HG02642 (cell line): ENCODE measurements around the gene C15orf62.

Source experiments
- ATAC-seq: cut with Tn5 transposase; IDR thresholded peaks from one replicate; pipeline ENCODE4 v1.9.1; 2021; ENCODE audit warnings: mild to moderate bottlenecking; ENCODE audit not compliant: unreplicated experiment, poor library complexity

Gene C15orf62

DNA sequence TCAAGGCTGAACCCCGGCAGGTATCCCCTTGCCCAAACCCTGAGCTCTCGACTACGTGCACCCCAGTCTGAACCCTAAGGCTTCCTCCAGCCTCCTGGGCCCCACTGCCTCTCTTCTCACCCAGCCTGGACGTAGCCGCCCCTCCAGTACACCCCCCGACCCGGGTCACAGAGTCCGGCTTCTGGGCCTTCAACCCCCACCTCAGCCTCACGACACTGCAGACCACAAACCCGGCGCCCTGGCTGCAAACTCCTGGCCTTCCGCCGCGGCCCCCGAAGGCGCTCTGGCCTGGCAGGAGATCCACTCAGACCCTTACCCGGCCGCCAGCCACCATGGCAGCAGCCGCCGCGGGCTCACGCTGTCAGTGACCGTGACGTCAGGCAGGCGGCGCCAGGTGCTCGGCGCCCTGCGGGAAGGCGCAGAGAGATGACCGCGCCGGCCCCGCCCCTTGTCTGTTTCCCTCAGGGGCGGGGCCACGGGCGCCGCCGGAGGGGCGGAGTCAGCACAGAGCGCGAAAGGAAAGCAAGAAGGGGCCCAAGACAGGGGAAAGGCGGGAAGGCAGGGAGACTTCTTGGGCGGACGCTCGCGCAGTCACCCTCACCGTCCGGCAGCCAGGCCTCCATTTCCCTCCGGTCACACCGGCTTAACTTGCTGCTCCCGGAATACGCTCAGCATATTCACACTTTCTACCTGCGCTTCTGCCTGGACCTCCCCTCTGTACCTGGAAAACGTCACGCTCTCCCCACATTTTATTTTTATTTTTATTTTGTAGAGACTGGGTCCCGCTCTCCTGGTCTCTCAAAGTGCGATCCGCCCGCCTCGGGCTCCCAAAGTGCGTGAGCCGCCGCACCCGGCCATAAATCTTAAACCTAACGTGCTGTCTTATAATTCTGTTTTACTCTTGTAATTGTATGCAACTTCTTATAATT lies 14.6 kb upstream of the C15orf62 start, which contains the start of gene RMDN3:
Gene RMDN3, minus strand, starts transcription at position 372 of the 929 bp plus-strand sequence. CDS start 471 bp downstream, outside the sequence.
- peak; percentile 92 for ATAC-seq

DNA sequence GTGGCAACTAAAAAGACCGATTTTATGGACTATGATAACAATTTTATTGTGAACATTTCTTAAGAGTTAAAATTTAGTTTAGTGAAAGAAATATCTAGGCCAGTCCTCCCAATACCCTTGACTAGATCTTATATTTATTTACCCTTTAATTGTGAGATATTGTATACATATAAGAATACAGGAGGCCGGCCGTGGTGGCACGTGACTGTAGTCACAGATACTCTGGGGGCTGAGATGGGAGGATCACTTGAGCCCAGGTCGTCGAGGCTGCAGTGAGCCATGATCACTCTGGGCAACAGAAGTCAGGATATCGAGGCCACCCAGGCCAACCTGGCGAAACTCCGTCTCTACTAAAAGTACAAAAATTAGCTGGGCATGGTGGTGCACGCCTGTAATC lies 14.0 kb upstream of the C15orf62 start:
- no peak for ATAC-seq

DNA sequence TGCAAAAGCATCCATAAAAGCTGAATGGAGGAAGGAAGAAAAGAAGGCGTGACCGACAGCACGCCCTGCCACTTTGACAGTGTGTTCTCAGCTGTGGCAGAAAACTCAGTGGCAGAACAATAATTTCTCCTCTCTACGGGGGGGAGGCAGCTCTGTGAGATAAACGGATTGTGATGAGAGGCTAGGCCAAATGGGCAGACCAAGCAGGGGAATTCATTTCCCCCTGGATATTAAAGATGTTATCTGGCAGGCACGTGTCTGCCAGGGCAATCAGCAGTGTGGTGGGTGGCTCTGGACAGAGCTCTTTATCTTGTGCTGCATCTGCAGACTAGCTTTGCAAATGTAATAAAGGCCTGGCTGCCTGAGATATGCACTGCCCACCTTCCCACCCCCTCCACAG lies 12.8 kb upstream of the C15orf62 start:
- no peak for ATAC-seq

DNA sequence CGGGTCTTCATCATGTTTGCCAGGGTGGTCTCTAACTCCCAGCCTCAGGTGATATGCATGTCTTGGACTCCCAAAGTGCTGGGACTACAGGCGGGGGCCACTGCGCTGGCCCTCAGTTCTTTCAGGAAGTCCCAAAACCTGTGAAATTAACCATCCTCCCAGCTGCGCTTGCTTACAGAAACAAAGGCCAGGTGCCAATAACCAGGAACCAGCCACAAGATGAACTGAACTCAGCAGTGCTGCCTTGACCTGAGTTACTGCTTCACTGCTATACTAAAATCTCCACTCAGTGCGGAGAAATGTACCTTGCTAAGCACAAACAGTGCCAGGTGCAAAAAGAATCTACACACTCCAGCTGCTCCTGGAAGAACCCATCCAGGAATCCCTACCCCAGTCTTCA lies 9.8 kb upstream of the C15orf62 start:
- no peak for ATAC-seq

DNA sequence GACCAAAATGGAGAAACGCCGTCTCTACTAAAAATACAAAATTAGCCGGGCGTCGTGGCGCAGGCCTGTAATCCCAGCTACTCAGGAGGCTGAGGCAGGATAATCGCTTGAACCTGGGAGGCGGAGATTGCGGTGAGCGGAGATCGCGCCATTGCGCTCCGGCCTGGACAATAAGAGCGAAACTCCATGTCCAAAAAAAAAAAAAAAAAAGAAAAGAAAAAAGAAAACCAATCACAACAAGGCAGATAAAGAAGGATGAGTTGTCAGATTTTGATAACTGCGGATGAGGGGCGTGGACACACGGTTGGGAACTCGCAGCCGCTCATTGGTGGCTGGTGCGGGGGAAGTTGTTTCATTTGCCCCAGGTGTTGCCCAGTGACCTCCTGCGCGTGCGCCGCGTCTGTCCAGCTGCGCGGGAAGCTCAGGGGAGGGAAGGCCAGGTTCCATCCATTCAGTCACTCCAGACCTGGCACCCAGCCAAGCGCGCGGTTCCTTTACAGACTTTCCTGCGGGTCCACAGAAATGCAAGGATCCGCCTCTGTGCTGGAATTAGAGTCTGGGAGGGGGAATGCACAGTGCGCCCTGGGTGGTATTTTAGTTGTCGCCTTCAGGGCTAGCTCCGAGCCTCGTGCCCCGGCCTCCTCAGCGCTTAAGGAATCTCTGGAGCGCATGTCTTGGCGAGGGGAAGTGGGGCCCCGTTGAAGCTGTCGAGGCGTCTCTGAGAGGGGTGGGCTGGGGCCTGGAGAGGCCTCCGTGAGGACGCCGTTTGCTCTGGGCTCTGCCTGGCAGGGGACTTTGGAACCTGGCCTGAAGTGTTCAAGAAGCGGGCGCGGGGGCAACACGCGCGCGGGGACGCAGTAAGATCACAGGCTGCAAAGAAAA lies 6.6 kb upstream of the C15orf62 start:
- ATAC-seq: peak; percentile 3

DNA sequence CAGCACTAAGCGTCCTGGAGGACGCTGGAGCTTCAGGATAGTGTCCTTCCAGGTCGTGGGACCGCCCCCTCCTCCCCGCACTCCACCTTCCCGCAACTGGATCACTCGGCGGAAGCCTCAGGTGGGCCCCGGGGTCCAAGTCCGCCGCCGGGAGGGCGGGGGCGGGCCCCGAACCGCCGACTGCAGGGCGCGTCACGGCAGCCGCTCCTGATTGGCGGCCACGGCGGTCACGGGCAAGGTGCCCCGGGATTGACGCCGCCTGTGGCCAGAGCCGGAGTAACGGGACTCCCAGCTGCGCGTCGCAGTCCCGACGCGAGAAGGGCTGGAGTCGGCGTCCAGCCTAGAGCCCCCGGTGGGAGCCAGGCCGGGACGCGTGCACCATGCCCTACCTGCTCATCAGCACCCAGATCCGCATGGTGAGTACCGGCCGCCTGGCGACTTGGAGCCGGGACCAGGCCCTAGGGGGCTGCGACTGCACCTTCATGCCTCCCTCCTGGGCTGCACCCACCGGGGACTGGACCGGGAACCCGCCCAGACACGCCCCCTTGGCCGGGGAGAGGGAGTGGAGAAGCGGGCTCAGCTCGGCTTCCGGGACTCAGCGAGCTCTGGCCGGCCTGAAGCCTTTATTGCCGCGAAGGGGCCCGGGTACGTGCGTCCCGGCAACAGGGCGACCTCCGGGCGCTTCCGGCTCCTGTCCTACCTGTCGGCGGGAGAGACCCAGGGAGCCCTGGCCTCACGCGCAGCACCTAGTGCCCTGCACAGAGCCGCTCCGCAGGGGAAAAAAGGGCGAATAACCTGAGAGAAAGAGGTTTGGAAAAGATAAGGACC lies 5.8 kb upstream of the C15orf62 start, which contains the start of gene GCHFR:
Gene GCHFR, plus strand, starts transcription at position 268 of the 828 bp plus-strand sequence. Its CDS starts 113 bp downstream, at position 381.
- ATAC-seq: peak; percentile 58

DNA sequence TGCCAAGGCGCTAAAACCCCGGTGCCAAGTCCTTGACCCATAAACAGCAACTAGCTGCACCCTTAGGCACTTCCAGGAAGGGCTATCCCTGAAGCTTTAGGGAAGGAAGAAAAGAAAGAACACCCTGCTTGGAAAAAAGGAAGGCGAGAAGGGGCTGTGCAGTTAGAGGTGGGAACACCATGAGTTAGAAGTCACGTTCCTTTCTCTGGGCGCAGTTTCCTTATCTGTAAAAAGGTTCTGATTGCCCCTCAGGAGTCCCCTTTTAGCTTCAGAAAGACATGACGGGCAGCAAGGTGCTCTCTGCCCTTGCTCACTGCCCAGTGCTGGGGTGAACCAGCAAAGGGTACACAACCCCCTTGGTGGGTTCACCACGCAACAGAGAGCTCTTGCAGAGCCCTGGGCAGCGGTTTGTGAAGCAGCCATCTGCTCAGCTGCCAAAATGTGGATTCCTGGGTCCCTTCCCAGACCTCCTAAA lies 5.1 kb upstream of the C15orf62 start:
- ATAC-seq: no peak

DNA sequence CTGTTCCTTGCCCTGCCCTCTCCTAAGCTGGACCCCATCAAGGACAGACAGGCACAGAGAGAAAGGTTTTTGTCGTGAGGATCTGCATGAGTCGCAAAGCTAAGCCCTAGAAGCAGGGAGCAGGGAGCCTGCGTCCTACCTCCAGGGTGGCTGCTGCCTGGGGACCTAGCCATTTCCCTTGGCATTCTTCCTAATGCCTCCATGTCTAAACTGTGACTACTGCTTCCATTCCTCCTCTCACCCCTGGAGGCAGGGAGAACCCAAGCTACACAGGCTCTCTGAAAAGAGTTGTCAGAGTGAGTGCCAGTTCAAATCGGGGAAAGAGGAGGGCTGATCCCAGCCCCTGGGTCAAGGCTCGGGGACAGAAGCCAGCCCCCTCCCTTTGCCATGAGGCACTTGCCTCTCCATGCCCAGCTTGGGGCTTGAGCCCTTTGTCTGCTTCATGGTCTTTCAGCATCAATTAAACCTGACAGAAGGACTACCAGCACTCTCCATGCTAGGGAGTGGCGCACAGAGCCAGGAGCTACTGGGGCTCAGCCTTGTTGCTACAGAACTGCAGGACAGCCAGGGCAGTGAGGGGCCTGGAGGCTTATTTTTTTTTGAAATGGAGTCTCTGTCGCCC lies 3.5 kb upstream of the C15orf62 start:
- no peak for ATAC-seq

DNA sequence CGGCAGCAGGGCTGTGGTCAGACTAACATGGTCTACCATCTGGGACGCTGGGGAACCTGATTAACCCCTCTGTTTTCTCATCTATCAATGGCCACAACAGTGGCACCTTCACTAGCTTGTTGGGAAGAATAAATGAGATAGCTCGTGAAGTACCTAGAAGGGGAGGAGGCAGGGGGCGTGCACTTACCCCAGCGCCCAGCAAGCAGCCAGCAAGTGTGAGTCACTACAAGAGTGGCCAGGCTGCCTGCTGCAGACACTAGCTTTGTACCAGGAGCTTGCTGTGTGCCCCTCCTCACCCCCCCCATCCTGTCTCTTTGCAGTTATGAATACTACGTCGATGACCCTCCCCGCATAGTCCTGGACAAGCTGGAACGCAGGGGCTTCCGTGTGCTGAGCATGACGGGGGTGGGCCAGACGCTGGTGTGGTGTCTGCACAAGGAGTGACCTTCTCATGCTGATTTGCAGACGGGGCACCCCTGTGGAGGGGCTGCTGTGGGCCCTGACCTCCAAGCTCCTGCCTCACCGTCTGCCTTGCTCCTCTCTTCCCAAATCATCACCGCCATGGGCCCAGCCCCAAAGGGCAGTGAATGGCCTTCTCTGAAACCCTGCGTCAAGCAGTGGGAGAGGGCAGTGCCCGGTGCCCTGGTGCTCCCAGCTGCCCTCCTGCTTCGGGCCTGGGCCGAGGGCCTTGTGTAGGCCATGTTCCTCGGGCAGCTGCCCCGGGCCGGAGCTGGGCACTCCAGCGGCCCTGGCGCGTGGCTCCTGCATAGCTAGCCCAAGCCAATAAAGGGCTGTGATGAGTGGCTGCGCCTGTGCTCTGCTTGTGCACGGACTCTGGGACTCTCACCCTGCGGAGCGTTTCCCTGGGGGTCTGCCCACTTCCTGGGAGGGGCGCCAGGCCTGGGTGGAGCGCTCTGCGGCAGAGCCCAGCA lies 2.6 kb upstream of the C15orf62 start:
- ATAC-seq: no peak

DNA sequence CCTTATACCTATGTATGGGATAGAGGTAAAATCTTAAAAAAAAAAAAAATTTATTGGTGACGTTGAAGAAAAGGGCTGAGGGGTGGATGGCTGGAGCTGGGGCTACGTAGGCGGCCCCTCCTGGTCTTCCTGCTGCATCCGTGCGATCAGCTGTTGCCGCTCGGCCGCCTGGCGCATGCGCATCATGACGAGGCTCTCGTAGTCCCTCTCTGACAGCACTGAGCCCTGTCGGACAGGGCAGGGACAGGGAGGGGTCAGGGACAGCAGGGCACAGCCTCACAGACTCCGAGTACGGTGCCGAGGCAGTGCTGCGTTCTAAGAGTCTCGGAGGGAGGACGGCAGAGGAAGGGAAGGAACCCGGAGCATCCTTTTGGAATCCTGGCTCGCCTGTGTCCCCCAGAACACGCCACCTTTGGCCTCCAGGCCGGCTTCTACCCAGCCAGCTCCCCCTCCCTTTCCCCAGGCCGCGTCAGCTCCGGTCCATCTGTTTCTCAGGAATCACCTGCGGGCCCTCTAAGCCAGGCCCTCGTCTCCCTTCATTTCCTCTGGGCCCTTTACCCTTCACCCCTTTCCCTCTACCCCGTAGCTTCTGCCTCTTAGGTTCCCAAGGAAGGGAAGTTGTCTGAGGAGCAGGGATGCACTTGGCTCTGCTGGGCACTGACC lies 1.8 kb upstream of the C15orf62 start:
- no peak for ATAC-seq

DNA sequence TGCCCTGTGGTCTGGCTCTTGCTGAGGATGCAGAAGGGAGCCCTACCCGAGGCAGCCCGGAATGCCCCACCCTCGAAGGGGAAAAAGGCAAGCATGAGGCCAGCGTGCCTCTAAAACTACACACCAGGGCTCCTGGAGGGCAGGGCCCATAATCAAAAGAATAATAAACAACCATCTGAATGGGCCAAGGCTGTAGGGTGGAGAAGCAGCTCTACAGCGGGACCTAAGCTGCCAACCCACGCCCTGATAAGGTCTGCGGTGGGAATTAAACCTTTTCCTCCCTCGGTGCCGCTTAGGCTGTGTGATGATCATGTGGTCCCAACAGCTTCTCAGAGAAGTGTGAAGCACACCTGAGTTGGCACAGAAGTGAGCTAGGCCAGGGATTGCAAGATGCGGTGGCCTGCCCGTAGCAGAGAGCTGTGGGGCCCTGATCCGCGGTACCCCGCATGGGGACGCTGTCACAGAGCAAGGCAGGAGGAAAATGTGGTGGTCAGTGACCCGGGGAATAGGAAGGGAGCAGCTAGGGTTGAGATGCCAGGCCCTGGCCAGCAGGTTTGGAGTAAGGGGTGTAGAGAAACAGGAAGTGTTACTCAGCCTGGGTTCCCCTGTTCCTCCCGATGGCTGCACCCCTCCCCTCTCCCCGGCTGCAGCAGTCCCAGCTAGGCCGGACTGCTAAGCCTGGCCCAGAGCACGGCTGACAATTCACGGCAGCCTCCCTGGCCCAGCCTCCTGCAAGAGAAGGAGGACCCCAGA lies 1.1 kb upstream of the C15orf62 start:
- peak; percentile 6 for ATAC-seq

DNA sequence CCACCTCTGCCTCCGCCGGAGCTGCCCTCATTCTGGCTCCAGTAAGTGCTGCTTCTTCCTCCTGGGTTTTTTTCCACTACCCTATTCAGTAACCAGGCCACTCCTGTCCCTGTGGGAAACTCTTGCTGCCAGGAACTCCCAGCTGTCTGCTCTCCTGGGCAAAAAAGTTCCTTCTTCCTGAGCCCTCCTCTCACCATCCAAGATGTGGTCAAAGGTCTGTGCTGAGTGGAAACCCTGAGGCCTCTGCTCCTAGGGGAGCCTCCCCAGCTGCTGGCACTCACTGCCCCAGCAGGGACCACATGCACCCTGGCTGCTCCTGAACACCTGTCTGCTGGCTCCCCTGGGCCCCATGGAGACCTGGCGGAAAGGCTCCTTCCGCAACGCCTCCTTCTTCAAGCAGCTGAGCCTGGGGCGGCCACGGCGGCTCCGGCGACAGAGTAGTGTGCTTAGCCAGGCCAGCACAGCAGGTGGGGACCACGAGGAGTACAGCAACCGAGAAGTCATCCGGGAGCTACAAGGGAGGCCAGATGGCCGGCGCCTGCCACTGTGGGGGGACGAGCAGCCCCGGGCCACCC lies 454 bp downstream of the C15orf62 start:
- ATAC-seq: peak; percentile 7

DNA sequence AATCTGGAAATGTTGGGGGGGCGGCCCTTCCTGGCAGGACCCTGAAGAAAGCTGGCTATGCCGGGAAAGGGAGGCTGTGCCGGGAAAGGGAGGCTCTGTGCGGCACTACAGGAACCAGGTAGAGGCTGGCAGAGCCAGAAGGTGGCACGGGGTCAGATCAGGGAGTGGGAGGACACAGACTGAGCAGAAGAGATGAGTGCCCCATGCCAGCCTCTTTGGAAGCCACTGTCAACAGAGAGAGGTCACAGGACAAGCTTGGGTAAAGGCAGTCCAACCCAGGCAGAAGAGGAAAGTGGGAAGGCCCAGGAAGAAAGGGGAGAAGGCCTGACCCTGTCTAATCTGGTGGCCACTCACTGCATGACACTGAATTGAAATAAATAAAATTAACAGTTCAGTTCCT lies 1.5 kb downstream of the C15orf62 start:
- no peak for ATAC-seq

DNA sequence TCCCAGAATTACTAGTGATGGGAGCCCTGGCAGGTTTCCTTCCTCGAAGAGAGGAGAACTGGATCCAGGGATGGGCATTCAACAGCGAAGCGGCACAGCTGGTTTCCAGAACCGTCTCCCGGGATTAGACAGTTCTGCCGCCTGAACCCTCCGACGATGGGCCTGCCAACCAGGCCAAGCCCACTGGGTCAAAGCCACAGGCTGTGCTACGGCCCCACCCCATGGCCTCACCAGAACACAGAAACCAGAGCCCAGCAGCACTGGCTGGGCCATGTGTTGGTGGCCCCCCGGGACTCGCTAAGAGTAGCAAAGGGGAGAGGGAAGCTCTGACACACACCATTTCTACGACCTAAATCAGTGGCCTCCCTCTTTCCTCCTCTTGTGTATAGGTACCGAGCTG lies 2.2 kb downstream of the C15orf62 start:
- no peak for ATAC-seq

DNA sequence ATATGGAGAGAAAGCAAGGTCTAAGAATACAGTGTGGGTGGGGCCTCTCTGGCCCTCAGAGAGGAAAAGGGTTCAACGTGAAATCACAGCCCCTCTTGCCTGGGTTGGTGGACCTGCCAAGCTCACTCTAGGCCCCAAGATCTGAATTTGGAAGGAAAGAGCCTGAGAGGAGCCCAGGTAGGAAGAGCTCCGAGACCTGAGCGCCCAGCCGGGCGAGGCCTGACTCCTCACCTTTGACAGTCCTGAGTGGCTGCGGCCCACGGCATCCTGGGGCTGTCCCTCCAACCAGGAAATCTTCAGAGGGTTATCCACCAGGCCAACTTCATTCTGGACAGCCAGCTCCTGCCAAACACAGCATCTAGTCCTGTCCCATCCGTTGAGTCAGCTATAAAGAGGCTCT lies 3.7 kb downstream of the C15orf62 start:
- ATAC-seq: no peak

DNA sequence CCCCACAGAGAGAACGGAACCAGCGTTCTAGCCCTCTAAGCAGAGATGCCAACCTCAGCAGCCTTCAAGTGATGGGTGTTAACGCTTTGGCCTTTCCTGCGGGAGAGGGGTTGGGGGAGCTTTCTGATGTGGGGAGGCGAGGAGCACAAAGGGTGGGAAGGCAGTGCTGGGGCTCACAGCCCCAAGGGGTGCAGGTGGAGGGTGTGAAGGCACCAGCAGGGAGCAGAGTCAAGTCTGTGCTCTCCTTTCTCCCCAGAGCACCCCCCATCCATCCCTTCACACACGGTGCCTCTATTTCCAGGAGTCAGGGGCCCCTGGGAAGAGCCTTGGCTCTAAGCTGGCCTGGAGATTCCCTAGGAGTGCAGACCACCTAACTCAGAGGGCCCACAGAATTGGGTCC lies 4.1 kb downstream of the C15orf62 start:
- ATAC-seq: no peak

DNA sequence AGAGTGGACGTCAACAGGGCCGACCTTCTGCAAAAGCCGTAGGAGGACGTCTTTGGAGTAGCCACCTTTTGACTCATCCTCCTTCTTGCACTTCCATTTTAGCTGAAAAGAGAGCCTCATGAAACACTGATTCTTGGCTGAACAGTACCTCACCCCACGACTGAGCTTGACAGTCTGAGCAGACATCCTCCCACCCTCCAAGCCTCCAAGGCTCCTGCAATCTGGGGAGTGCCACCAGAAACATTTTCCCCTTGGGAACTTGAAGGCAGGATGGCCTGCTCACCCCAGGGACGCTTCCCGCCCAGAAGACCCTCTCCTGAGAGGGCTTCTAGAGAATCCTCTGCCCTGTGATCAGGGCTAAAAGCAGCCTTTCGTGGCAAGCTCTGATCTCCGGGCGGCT lies 5.2 kb downstream of the C15orf62 start:
- no peak for ATAC-seq
